Karpas-422 (cell line): ENCODE data around the gene TNFSF9. TPM values are rescaled to one million over a fixed set of nuclear protein-coding genes. Genes with fewer than 3 reads are reported as not detected.

Source experiments
- DNase-seq: peaks from one replicate; pipeline ENCODE4 v3.0.0-alpha.2; 2015
- H2AFZ ChIP-seq: fragments of 200-600 bp; sonication (generic); 2 replicates; pipeline ENCODE4 v1.6.1; 2014; ENCODE audit warnings: antibody characterized with exemption, low read length, mixed read lengths
- H3K27ac ChIP-seq: fragments of 200-600 bp; sonication (generic); 2 replicates; pipeline ENCODE4 v1.5.1; 2014; ENCODE audit warnings: mild to moderate bottlenecking, low read length, moderate library complexity
- H3K27me3 ChIP-seq: fragments of 200-600 bp; sonication (generic); 2 replicates; pipeline ENCODE4 v1.6.1; 2014; ENCODE audit warnings: low read length, mixed read lengths
- H3K36me3 ChIP-seq: fragments of 200-600 bp; sonication (generic); 2 replicates; pipeline ENCODE4 v1.6.1; 2014; ENCODE audit warnings: low read length, mixed read lengths; ENCODE audit not compliant: insufficient read depth
- H3K4me1 ChIP-seq: fragments of 200-600 bp; sonication (generic); 2 replicates; pipeline ENCODE4 v1.6.1; 2014; ENCODE audit warnings: mild to moderate bottlenecking, low read length, mixed read lengths
- H3K4me2 ChIP-seq: fragments of 200-600 bp; sonication (generic); 2 replicates; pipeline ENCODE4 v1.6.1; 2014; ENCODE audit warnings: low read length, low read depth, mild to moderate bottlenecking; ENCODE audit not compliant: poor library complexity, severe bottlenecking
- H3K4me3 ChIP-seq: fragments of 200-600 bp; sonication (generic); 2 replicates; pipeline ENCODE4 v1.5.1; 2014; ENCODE audit warnings: mild to moderate bottlenecking, antibody characterized with exemption, low read length, mixed read lengths
- H3K79me2 ChIP-seq: fragments of 200-600 bp; sonication (generic); 2 replicates; pipeline ENCODE4 v1.6.1; 2014; ENCODE audit warnings: mild to moderate bottlenecking, low read length, mixed read lengths
- H3K9ac ChIP-seq: fragments of 200-600 bp; sonication (generic); 2 replicates; pipeline ENCODE4 v1.6.0; 2014; ENCODE audit warnings: low read length
- H3K9me2 ChIP-seq: fragments of 200-600 bp; sonication (generic), shearing (Covaris generic); replicated peaks from 2 replicates; pipeline ENCODE4 v1.6.0; 2014; ENCODE audit warnings: mild to moderate bottlenecking, low read length, moderate library complexity; ENCODE audit not compliant: insufficient read depth
- H3K9me3 ChIP-seq: fragments of 300-700, 200-600 bp; sonication (generic); 2 replicates; pipeline ENCODE4 v1.6.1; 2014; ENCODE audit warnings: low read length, mixed read lengths
- H4K20me1 ChIP-seq: fragments of 200-600 bp; sonication (generic); 2 replicates; pipeline ENCODE4 v1.6.1; 2014; ENCODE audit warnings: mild to moderate bottlenecking, antibody characterized with exemption, low read length, low read depth; ENCODE audit not compliant: insufficient read depth
- total RNA-seq: library from RNA; depleted of rRNA; stranded (reverse); fragments of >200 nt; shearing (Covaris generic); gene quantifications from 2 replicates; pipeline ENCODE4 v1.2.3, GENCODE V29; 2014; ENCODE audit warnings: low replicate concordance

The TNFSF9 gene
- total RNA-seq, 1 experiment from 2014 or later = 14.5 TPM

GRCh38 chr19:6516018-6516658 is 14.7 kb upstream of the TNFSF9 start:
- H4K20me1 ChIP-seq = no peaks in the 10 kb centered on the region
- H3K4me3 ChIP-seq = peak overlapping the region; percentile 75
- H3K27me3 ChIP-seq = no peaks in the 10 kb centered on the region
- peak overlapping the region; percentile 99 for H2AFZ ChIP-seq
- no peaks in the 10 kb centered on the region for H3K9me2 ChIP-seq
- no peak overlapping the region for H3K27ac ChIP-seq
- H3K79me2 ChIP-seq = no peaks in the 10 kb centered on the region
- H3K4me1 ChIP-seq = peaks cover 24% of the 10 kb centered on the region
- H3K36me3 ChIP-seq = no peaks in the 10 kb centered on the region
- H3K9ac ChIP-seq = peak overlapping the region; percentile 73
- peak; percentile 93 for DNase-seq
- H3K4me2 ChIP-seq = peak overlapping the region; percentile 90
- no peaks in the 10 kb centered on the region for H3K9me3 ChIP-seq

- Histone ChIP-seq H4K20me1 (no peaks in the 10 kb centered on the region), H3K4me2 (peak overlapping the region; percentile 90), H3K27ac (no peak overlapping the region), H3K9ac (peak overlapping the region; percentile 73), H2AFZ (peak overlapping the region; percentile 99), H3K4me1 (peaks cover 26% of the 10 kb centered on the region), H3K36me3 (no peaks in the 10 kb centered on the region), H3K79me2 (no peaks in the 10 kb centered on the region), H3K27me3 (no peaks in the 10 kb centered on the region), H3K4me3 (peak overlapping the region; percentile 75), H3K9me3 (no peaks in the 10 kb centered on the region), H3K9me2 (no peaks in the 10 kb centered on the region)
- DNase-seq = peak; percentile 96
Measured at GRCh38 chr19:6516659-6517291, 14.1 kb upstream of the TNFSF9 start.

- Histone ChIP-seq H3K9ac (peak overlapping the region; percentile 29), H3K9me2 (no peaks in the 10 kb centered on the region), H3K79me2 (no peaks in the 10 kb centered on the region), H4K20me1 (no peaks in the 10 kb centered on the region), H3K27me3 (no peaks in the 10 kb centered on the region), H3K27ac (0 out of 2 replicates have a peak overlapping the region, but pooled peaks have one; percentile 35), H3K4me3 (peak overlapping the region; percentile 35; the same call in 1 of the 2 replicates), H3K36me3 (no peaks in the 10 kb centered on the region), H2AFZ (peak overlapping the region; percentile 51; the same call in 1 of the 2 replicates), H3K4me1 (peaks cover 36% of the 10 kb centered on the region), H3K4me2 (peak overlapping the region; percentile 41), H3K9me3 (no peaks in the 10 kb centered on the region)
- peak; percentile 44 for DNase-seq
Measured at GRCh38 chr19:6518145-6518911, 12.5 kb upstream of the TNFSF9 start.

- Histone ChIP-seq H2AFZ (no peak overlapping the region), H3K9me3 (no peaks in the 10 kb centered on the region), H3K79me2 (no peaks in the 10 kb centered on the region), H3K27ac (no peak overlapping the region), H3K4me2 (no peak overlapping the region), H3K4me1 (peaks cover 36% of the 10 kb centered on the region), H4K20me1 (no peaks in the 10 kb centered on the region), H3K9ac (no peak overlapping the region), H3K9me2 (no peaks in the 10 kb centered on the region), H3K27me3 (no peaks in the 10 kb centered on the region), H3K36me3 (no peaks in the 10 kb centered on the region), H3K4me3 (no peak overlapping the region)
- peak; percentile 42 for DNase-seq
Measured at GRCh38 chr19:6519289-6519688, 11.5 kb upstream of the TNFSF9 start.

- H3K9ac ChIP-seq = peak overlapping the region; percentile 44
- H3K79me2 ChIP-seq = no peaks in the 10 kb centered on the region
- H4K20me1 ChIP-seq = no peaks in the 10 kb centered on the region
- no peaks in the 10 kb centered on the region for H3K9me2 ChIP-seq
- DNase-seq = peak; percentile 83
- H3K27me3 ChIP-seq = no peaks in the 10 kb centered on the region
- peaks cover 26% of the 10 kb centered on the region for H3K4me1 ChIP-seq
- peak overlapping the region; percentile 52 for H3K4me2 ChIP-seq
- H2AFZ ChIP-seq = peak overlapping the region; percentile 45
- peak overlapping the region; percentile 49 for H3K27ac ChIP-seq
- no peaks in the 10 kb centered on the region for H3K9me3 ChIP-seq
- H3K4me3 ChIP-seq = peak overlapping the region; percentile 32; the same call in 1 of the 2 replicates
- H3K36me3 ChIP-seq = no peaks in the 10 kb centered on the region
Measured at GRCh38 chr19:6521718-6522646, 8.8 kb upstream of the TNFSF9 start.

- Histone ChIP-seq H3K79me2 (no peaks in the 10 kb centered on the region), H3K4me1 (peaks cover 26% of the 10 kb centered on the region), H3K4me2 (peak overlapping the region; percentile 52), H3K4me3 (peak overlapping the region; percentile 32; the same call in 1 of the 2 replicates), H3K27ac (peak overlapping the region; percentile 49), H2AFZ (peak overlapping the region; percentile 45), H4K20me1 (no peaks in the 10 kb centered on the region), H3K27me3 (no peaks in the 10 kb centered on the region), H3K9me2 (no peaks in the 10 kb centered on the region), H3K36me3 (no peaks in the 10 kb centered on the region), H3K9ac (peak overlapping the region; percentile 44), H3K9me3 (no peaks in the 10 kb centered on the region)
- peak; percentile 4 for DNase-seq
Measured at GRCh38 chr19:6522712-6523111, 8.1 kb upstream of the TNFSF9 start.

- Histone ChIP-seq H3K79me2 (no peaks in the 10 kb centered on the region), H3K27ac (no peak overlapping the region), H3K9ac (no peak overlapping the region), H3K27me3 (no peaks in the 10 kb centered on the region), H3K36me3 (no peaks in the 10 kb centered on the region), H3K9me3 (no peaks in the 10 kb centered on the region), H2AFZ (no peak overlapping the region), H3K9me2 (no peaks in the 10 kb centered on the region), H3K4me3 (no peak overlapping the region), H3K4me2 (no peak overlapping the region), H3K4me1 (peaks cover 33% of the 10 kb centered on the region), H4K20me1 (no peaks in the 10 kb centered on the region)
- DNase-seq = peak; percentile 37
Measured at GRCh38 chr19:6524311-6524710, 6.5 kb upstream of the TNFSF9 start.
